ENCODE results near the gene TFE3. TPM values are rescaled to one million over a fixed set of nuclear protein-coding genes. Genes with fewer than 3 reads are reported as not detected.

TFE3 gene
- total and polyA plus RNA-seq, 10 of the 15 experiments (the other 5 are each of a cell fraction or from before 2014, with no cell fraction given) = 3.5 to 20.4 (median 11.6) TPM

DNA sequence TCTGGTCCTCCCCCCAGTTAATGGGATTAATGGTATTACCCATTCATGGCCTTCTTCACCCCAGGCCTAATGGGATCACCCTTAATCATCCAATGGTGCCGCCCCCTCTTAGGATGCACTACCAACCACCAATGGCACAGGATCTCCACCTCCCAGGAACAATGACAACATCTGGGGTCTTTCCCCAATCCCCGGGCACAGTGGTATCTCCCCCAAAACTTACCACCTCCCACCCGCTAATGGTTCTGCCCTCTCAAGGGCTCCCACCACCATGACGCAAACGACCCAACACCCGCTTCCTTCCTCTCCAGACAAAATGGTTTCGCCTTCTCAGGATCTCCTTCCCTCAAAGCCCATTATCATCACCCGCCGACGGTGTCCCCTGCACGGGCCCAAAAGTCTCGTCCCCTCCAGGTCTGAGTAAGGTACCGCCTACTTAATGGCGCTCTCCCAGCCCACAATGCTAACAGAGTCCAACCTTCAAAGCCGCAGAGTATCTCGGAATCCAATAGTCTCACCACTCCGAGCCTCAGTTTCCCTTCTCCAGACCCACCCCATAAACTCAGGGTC, 41.6 kb downstream of the TFE3 start (continued):
- TF ChIP-seq, protein P1, sequence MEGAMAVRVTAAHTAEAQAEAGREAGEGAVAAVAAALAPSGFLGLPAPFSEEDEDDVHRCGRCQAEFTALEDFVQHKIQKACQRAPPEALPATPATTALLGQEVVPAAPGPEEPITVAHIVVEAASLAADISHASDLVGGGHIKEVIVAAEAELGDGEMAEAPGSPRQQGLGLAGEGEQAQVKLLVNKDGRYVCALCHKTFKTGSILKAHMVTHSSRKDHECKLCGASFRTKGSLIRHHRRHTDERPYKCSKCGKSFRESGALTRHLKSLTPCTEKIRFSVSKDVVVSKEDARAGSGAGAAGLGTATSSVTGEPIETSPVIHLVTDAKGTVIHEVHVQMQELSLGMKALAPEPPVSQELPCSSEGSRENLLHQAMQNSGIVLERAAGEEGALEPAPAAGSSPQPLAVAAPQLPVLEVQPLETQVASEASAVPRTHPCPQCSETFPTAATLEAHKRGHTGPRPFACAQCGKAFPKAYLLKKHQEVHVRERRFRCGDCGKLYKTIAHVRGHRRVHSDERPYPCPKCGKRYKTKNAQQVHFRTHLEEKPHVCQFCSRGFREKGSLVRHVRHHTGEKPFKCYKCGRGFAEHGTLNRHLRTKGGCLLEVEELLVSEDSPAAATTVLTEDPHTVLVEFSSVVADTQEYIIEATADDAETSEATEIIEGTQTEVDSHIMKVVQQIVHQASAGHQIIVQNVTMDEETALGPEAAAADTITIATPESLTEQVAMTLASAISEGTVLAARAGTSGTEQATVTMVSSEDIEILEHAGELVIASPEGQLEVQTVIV (IDR thresholded peaks at IDR 0.05; ENCODE audit: borderline replicate concordance, partially characterized antibody) = no peak
- no peak for TF ChIP-seq ESRRA (IDR thresholded peaks at IDR 0.05; ENCODE audit: low read length)
- TF ChIP-seq POLR2AphosphoS5 (IDR thresholded peaks at IDR 0.05; ENCODE audit: low read length) = peak; percentile 74; the same call in 1 of the 2 replicates
- TF ChIP-seq WRNIP1 (IDR thresholded peaks at IDR 0.05; ENCODE audit: borderline replicate concordance, low read depth, low read length) = no peak
- TF ChIP-seq, protein P2, sequence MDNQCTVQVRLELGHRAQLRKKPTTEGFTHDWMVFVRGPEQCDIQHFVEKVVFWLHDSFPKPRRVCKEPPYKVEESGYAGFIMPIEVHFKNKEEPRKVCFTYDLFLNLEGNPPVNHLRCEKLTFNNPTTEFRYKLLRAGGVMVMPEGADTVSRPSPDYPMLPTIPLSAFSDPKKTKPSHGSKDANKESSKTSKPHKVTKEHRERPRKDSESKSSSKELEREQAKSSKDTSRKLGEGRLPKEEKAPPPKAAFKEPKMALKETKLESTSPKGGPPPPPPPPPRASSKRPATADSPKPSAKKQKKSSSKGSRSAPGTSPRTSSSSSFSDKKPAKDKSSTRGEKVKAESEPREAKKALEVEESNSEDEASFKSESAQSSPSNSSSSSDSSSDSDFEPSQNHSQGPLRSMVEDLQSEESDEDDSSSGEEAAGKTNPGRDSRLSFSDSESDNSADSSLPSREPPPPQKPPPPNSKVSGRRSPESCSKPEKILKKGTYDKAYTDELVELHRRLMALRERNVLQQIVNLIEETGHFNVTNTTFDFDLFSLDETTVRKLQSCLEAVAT (IDR thresholded peaks at IDR 0.05) = peak; percentile 75; the same call in 1 of the 2 replicates
- TF ChIP-seq RUNX3 (IDR thresholded peaks at IDR 0.05; ENCODE audit: low read length) = peak; percentile 10; the same call in 1 of the 2 replicates
- no peak for TF ChIP-seq ASH2L (IDR thresholded peaks at IDR 0.05; ENCODE audit: borderline replicate concordance, low read depth)
- TF ChIP-seq, protein P3, sequence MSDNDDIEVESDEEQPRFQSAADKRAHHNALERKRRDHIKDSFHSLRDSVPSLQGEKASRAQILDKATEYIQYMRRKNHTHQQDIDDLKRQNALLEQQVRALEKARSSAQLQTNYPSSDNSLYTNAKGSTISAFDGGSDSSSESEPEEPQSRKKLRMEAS (IDR thresholded peaks at IDR 0.05; ENCODE audit: low read depth, low read length) = no peak
- no peak for TF ChIP-seq JUNB (IDR thresholded peaks at IDR 0.05)
- TF ChIP-seq ZNF24 (IDR thresholded peaks at IDR 0.05) = no peak
- TF ChIP-seq, protein P4, sequence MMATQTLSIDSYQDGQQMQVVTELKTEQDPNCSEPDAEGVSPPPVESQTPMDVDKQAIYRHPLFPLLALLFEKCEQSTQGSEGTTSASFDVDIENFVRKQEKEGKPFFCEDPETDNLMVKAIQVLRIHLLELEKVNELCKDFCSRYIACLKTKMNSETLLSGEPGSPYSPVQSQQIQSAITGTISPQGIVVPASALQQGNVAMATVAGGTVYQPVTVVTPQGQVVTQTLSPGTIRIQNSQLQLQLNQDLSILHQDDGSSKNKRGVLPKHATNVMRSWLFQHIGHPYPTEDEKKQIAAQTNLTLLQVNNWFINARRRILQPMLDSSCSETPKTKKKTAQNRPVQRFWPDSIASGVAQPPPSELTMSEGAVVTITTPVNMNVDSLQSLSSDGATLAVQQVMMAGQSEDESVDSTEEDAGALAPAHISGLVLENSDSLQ (IDR thresholded peaks at IDR 0.05) = no peak
- TF ChIP-seq, protein P5, sequence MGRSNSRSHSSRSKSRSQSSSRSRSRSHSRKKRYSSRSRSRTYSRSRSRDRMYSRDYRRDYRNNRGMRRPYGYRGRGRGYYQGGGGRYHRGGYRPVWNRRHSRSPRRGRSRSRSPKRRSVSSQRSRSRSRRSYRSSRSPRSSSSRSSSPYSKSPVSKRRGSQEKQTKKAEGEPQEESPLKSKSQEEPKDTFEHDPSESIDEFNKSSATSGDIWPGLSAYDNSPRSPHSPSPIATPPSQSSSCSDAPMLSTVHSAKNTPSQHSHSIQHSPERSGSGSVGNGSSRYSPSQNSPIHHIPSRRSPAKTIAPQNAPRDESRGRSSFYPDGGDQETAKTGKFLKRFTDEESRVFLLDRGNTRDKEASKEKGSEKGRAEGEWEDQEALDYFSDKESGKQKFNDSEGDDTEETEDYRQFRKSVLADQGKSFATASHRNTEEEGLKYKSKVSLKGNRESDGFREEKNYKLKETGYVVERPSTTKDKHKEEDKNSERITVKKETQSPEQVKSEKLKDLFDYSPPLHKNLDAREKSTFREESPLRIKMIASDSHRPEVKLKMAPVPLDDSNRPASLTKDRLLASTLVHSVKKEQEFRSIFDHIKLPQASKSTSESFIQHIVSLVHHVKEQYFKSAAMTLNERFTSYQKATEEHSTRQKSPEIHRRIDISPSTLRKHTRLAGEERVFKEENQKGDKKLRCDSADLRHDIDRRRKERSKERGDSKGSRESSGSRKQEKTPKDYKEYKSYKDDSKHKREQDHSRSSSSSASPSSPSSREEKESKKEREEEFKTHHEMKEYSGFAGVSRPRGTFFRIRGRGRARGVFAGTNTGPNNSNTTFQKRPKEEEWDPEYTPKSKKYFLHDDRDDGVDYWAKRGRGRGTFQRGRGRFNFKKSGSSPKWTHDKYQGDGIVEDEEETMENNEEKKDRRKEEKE (IDR thresholded peaks at IDR 0.05) = peak; percentile 58
- TF ChIP-seq, protein P6, sequence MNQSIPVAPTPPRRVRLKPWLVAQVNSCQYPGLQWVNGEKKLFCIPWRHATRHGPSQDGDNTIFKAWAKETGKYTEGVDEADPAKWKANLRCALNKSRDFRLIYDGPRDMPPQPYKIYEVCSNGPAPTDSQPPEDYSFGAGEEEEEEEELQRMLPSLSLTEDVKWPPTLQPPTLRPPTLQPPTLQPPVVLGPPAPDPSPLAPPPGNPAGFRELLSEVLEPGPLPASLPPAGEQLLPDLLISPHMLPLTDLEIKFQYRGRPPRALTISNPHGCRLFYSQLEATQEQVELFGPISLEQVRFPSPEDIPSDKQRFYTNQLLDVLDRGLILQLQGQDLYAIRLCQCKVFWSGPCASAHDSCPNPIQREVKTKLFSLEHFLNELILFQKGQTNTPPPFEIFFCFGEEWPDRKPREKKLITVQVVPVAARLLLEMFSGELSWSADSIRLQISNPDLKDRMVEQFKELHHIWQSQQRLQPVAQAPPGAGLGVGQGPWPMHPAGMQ (IDR thresholded peaks at IDR 0.05; ENCODE audit: borderline replicate concordance) = no peak
- no peak for TF ChIP-seq POLR2AphosphoS2 (IDR thresholded peaks at IDR 0.05; ENCODE audit: low read depth, low read length)
- TF ChIP-seq ATF7 (IDR thresholded peaks at IDR 0.05; ENCODE audit: low read depth) = peak; percentile 79
- TF ChIP-seq SREBF1 (IDR thresholded peaks at IDR 0.05; ENCODE audit: low read length) = peak; percentile 52
- TF ChIP-seq ETV6 (conservative IDR thresholded peaks at IDR 0.05 in 1 of 2, IDR thresholded peaks at IDR 0.05 in 1 of 2; ENCODE audit: borderline replicate concordance in 1 of 2, low read depth in 1 of 2) = no peak

All from GM12878 (cell line).